H1 (cell line): ENCODE measurements around the gene SAP30L. TPM values are rescaled to one million over a fixed set of nuclear protein-coding genes. Genes with fewer than 3 reads are reported as not detected.

Experiments used
- CTCF ChIA-PET: fragments of 300-600 bp; sonication (Branson Sonifier 250); formaldehyde crosslinking; loops from one replicate; lab custom pipeline; 2021; ENCODE audit not compliant: partially characterized antibody; lab: Charles Lee
- POLR2A ChIA-PET: fragments of 300-600 bp; sonication (Branson Sonifier 250); formaldehyde crosslinking; loops from one replicate; lab custom pipeline; 2021; ENCODE audit warnings: inconsistent platforms; ENCODE audit not compliant: partially characterized antibody; lab: Charles Lee
- DNase-seq, 2 experiments: peaks; one replicate each; pipeline versions ENCODE4 v3.0.0 to v3.0.0-alpha.2; 2010 to 2022; ENCODE audit warnings: low spot score in 2 of 2, low read depth in 1 of 2, mixed read lengths in 1 of 2
- FAIRE-seq: peaks from 2 replicates; lab custom pipeline; 2011; peaks lifted over from hg19 to GRCh38; lab: Jason Lieb, UNC
- H2AFZ ChIP-seq: 2 replicates; pipeline ENCODE4 v1.8.1; 2012; ENCODE audit warnings: low read length, inconsistent platforms
- H2AK5ac ChIP-seq: 2 replicates; pipeline ENCODE4 v1.6.1; 2013; ENCODE audit warnings: low read depth, low read length
- H2BK120ac ChIP-seq: replicated peaks from 2 replicates; pipeline ENCODE3; 2013; ENCODE audit warnings: low read depth, low read length, inconsistent platforms
- H2BK12ac ChIP-seq: 2 replicates; pipeline ENCODE4 v1.6.1; 2013; ENCODE audit warnings: low read depth, low read length
- H2BK15ac ChIP-seq: 2 replicates; pipeline ENCODE4 v1.6.1; 2013; ENCODE audit warnings: low read length
- H2BK20ac ChIP-seq: 2 replicates; pipeline ENCODE4 v1.6.1; 2013; ENCODE audit warnings: low read length
- H2BK5ac ChIP-seq: 2 replicates; pipeline ENCODE4 v1.6.1; 2013; ENCODE audit warnings: low read depth, low read length
- H3K14ac ChIP-seq: 2 replicates; pipeline ENCODE4 v1.6.1; 2013; ENCODE audit warnings: inconsistent platforms; ENCODE audit not compliant: insufficient read length
- H3K18ac ChIP-seq: 2 replicates; pipeline ENCODE4 v1.6.1; 2013; ENCODE audit warnings: low read length; ENCODE audit errors: extremely low read depth
- H3K23ac ChIP-seq: 2 replicates; pipeline ENCODE4 v1.6.1; 2013; ENCODE audit warnings: inconsistent platforms; ENCODE audit not compliant: insufficient read length
- H3K23me2 ChIP-seq: 2 replicates; pipeline ENCODE4 v1.6.1; 2013; ENCODE audit warnings: low read depth, low read length
- H3K27ac ChIP-seq: 2 replicates; pipeline ENCODE4 v1.6.1; 2011; ENCODE audit warnings: low read depth, low read length, inconsistent platforms
- H3K27me3 ChIP-seq, 4 experiments: replicated peaks in 1 of 4; 1 replicate in 1 of 4; 2 replicates in 3 of 4; pipeline versions ENCODE4 v1.6.1 to v1.8.1; 2011 to 2013; ENCODE audit warnings: low read length in 3 of 4, mild to moderate bottlenecking in 3 of 4, inconsistent platforms in 2 of 4, mixed read lengths in 2 of 4, moderate library complexity in 1 of 4; ENCODE audit not compliant: control insufficient read depth in 3 of 4, insufficient read depth in 3 of 4; ENCODE audit errors: extremely low read depth in 1 of 4
- H3K36me3 ChIP-seq, 4 experiments: 2 replicates each; pipeline versions ENCODE4 v1.6.1 to v1.8.1; 2011 to 2013; ENCODE audit warnings: mild to moderate bottlenecking in 4 of 4, low read length in 3 of 4, moderate library complexity in 2 of 4, control low read depth in 1 of 4, inconsistent platforms in 1 of 4; ENCODE audit not compliant: insufficient read depth in 4 of 4, control insufficient read depth in 2 of 4
- H3K4ac ChIP-seq: replicated peaks from 2 replicates; pipeline ENCODE3; 2013; ENCODE audit warnings: low read length, low read depth, mixed read lengths, inconsistent platforms; ENCODE audit not compliant: insufficient read length
- H3K4me1 ChIP-seq, 4 experiments: replicated peaks in 1 of 4; 1 replicate in 1 of 4; 2 replicates in 3 of 4; pipeline versions ENCODE4 v1.6.1 to v1.8.1; 2011 to 2013; ENCODE audit warnings: low read length in 3 of 4, inconsistent platforms in 2 of 4, mixed read lengths in 1 of 4; ENCODE audit not compliant: insufficient read depth in 4 of 4, control insufficient read depth in 3 of 4
- H3K4me2 ChIP-seq, 2 experiments: 2 replicates each; pipeline versions ENCODE4 v1.6.1 to v1.8.1; 2011 to 2013; ENCODE audit warnings: low read depth in 2 of 2, low read length in 2 of 2, control low read depth in 1 of 2, inconsistent platforms in 1 of 2, mild to moderate bottlenecking in 1 of 2; ENCODE audit not compliant: insufficient read depth in 1 of 2
- H3K4me3 ChIP-seq, 4 experiments: fragments of 200-600, 300-600 bp in 1 of 4; sonication (generic), shearing (Covaris generic), sonication (Bioruptor Twin) in 1 of 4; 2 replicates each; pipeline versions ENCODE4 v1.5.1 to v1.8.1; 2011 to 2016; ENCODE audit warnings: low read length in 4 of 4, low read depth in 3 of 4, control low read depth in 2 of 4, inconsistent platforms in 2 of 4, mild to moderate bottlenecking in 2 of 4, mixed read lengths in 1 of 4, moderate library complexity in 1 of 4; ENCODE audit not compliant: insufficient read depth in 2 of 4; ENCODE audit errors: extremely low read depth in 1 of 4
- H3K56ac ChIP-seq: replicated peaks from 2 replicates; pipeline ENCODE3; 2013; ENCODE audit warnings: low read depth, mild to moderate bottlenecking, mixed read lengths, low read length, inconsistent platforms; ENCODE audit not compliant: insufficient read length
- H3K79me1 ChIP-seq: 2 replicates; pipeline ENCODE4 v1.6.1; 2013; ENCODE audit warnings: low read depth, low read length, control low read depth
- H3K79me2 ChIP-seq, 2 experiments: 2 replicates each; pipeline versions ENCODE4 v1.6.1 to v1.8.1; 2012 to 2013; ENCODE audit warnings: low read length in 2 of 2, mild to moderate bottlenecking in 2 of 2, inconsistent platforms in 1 of 2; ENCODE audit not compliant: insufficient read depth in 2 of 2, control insufficient read depth in 1 of 2
- H3K9ac ChIP-seq, 4 experiments: replicated peaks in 1 of 4; 1 replicate in 1 of 4; 2 replicates in 3 of 4; pipeline versions ENCODE4 v1.6.1 to v1.8.1; 2011 to 2013; ENCODE audit warnings: low read depth in 3 of 4, low read length in 3 of 4, control low read depth in 2 of 4, mild to moderate bottlenecking in 2 of 4, moderate library complexity in 2 of 4, inconsistent platforms in 1 of 4; ENCODE audit errors: extremely low read depth in 1 of 4
- H3K9me3 ChIP-seq, 2 experiments: 2 replicates each; pipeline versions ENCODE4 v1.6.1 to v1.8.1; 2012 to 2013; ENCODE audit warnings: mild to moderate bottlenecking in 2 of 2, moderate library complexity in 2 of 2, control low read depth in 1 of 2, inconsistent platforms in 1 of 2, low read depth in 1 of 2, low read length in 1 of 2, mixed read lengths in 1 of 2; ENCODE audit not compliant: insufficient read depth in 2 of 2
- H4K20me1 ChIP-seq, 2 experiments: replicated peaks in 1 of 2; 2 replicates each; pipeline versions ENCODE3 to v1.8.1; 2011 to 2013; ENCODE audit warnings: inconsistent platforms in 2 of 2, low read length in 2 of 2, mild to moderate bottlenecking in 1 of 2; ENCODE audit not compliant: insufficient read depth in 2 of 2, control insufficient read depth in 1 of 2
- H4K5ac ChIP-seq: 2 replicates; pipeline ENCODE4 v1.6.1; 2013; ENCODE audit warnings: low read length, low read depth, mixed read lengths, inconsistent platforms; ENCODE audit not compliant: insufficient read length
- H4K8ac ChIP-seq: 2 replicates; pipeline ENCODE4 v1.8.0; 2013; ENCODE audit warnings: mild to moderate bottlenecking, moderate library complexity, low read length, inconsistent platforms; ENCODE audit not compliant: insufficient read depth; ENCODE audit errors: extremely low read depth
- H4K91ac ChIP-seq: replicated peaks from 2 replicates; pipeline ENCODE3; 2013; ENCODE audit warnings: low read length, mixed read lengths, inconsistent platforms; ENCODE audit not compliant: insufficient read length
- CEBPB ChIP-seq: IDR thresholded peaks from 2 replicates; pipeline ENCODE4 v1.6.1; 2012; ENCODE audit warnings: low read depth, low read length
- EZH2 ChIP-seq: fragments of 200-600 bp; sonication (generic); IDR thresholded peaks from 2 replicates; pipeline ENCODE4 v1.7.1; 2012; ENCODE audit warnings: low read depth, mild to moderate bottlenecking, moderate library complexity, low read length, inconsistent platforms; ENCODE audit not compliant: severe bottlenecking
- GABPA ChIP-seq: IDR thresholded peaks from 2 replicates; pipeline ENCODE4 v1.6.1; 2011; ENCODE audit warnings: mild to moderate bottlenecking, low read length, moderate library complexity, borderline replicate concordance; ENCODE audit not compliant: insufficient read depth
- HDAC2 ChIP-seq, 2 experiments: fragments of 300-600 bp in 1 of 2; sonication (generic) in 1 of 2; IDR thresholded peaks; 2 replicates each; pipeline ENCODE4 v1.6.1; 2011 to 2012; ENCODE audit warnings: low read depth in 2 of 2, low read length in 2 of 2, mild to moderate bottlenecking in 2 of 2, moderate library complexity in 2 of 2, borderline replicate concordance in 1 of 2, inconsistent platforms in 1 of 2
- JUND ChIP-seq: IDR thresholded peaks from 2 replicates; pipeline ENCODE4 v1.6.1; 2011; ENCODE audit warnings: mild to moderate bottlenecking, improper control_type of control experiment, low read length
- RNF2 ChIP-seq: fragments of 200-900, 300-1000 bp; sonication (generic); IDR thresholded peaks from 2 replicates; pipeline ENCODE4 v1.7.1; 2016; ENCODE audit warnings: borderline replicate concordance, low read depth, mild to moderate bottlenecking, antibody characterized with exemption, low read length; ENCODE audit not compliant: poor library complexity, severe bottlenecking; ENCODE audit errors: missing control alignments
- SIN3A ChIP-seq, 2 experiments: IDR thresholded peaks in 1 of 2; conservative IDR thresholded peaks in 1 of 2; 2 replicates each; pipeline ENCODE4 v1.6.1; 2011 to 2012; ENCODE audit warnings: low read length in 2 of 2, improper control_type of control experiment in 1 of 2, low read depth in 1 of 2, mild to moderate bottlenecking in 1 of 2
- SUZ12 ChIP-seq: fragments of 200-600 bp; sonication (generic); IDR thresholded peaks from 2 replicates; pipeline ENCODE4 v1.6.1; 2012; ENCODE audit warnings: mild to moderate bottlenecking, inconsistent platforms, low read length, moderate library complexity, mixed read lengths
- TBP ChIP-seq: IDR thresholded peaks from 2 replicates; pipeline ENCODE4 v1.6.1; 2011; ENCODE audit warnings: low read depth, low read length, improper control_type of control experiment
- TEAD4 ChIP-seq: IDR thresholded peaks from 2 replicates; pipeline ENCODE4 v1.6.1; 2012; ENCODE audit warnings: low read depth, low read length, inconsistent platforms, mixed read lengths
- WGBS, 2 experiments: shearing (Covaris generic) in 1 of 2; methylation state at CpG; one replicate each; pipeline versions ENCODE4 v1.1.6 to v1.1.7; 2013 to 2015; ENCODE audit warnings: low lambda C conversion rate in 2 of 2, mixed read lengths in 2 of 2, inconsistent platforms in 1 of 2, low coverage in 1 of 2, missing lambda C conversion rate in 1 of 2; ENCODE audit not compliant: insufficient replicate concordance in 2 of 2, insufficient coverage in 1 of 2, insufficient read length in 1 of 2; ENCODE audit errors: extremely low coverage in 1 of 2, missing lambda C conversion rate in 1 of 2; 5-methylcytosine and 5-hydroxymethylcytosine counted together
- polyA plus RNA-seq, 7 experiments: library from polyadenylated mRNA; depleted of rRNA in 3 of 7; stranded (reverse) in 5 of 7; unstranded in 2 of 7; fragments of >200 nt in 5 of 7; fragments of 200-250 nt in 2 of 7; gene quantifications; 1 replicate in 5 of 7; 2 replicates in 1 of 7; 4 replicates in 1 of 7; pipeline versions ENCODE4 v1.2.1 to v1.2.3, GENCODE V29; 2011 to 2013; ENCODE audit warnings: missing spikeins in 2 of 7, mixed read lengths in 2 of 7
- total RNA-seq: library from RNA; stranded (reverse); fragmentation: NEBNext Ultra II Directional; extraction: Animal tissue kit (Norgen Biotek cat#: 25700); gene quantifications from 2 replicates; pipeline ENCODE4 v1.2.1, GENCODE V29; 2021

Gene SAP30L
- total and polyA plus RNA-seq, 2 of the 8 experiments (the other 6 are each of a cell fraction or from before 2014, with no cell fraction given) = 12.2 to 31.5 TPM

DNA sequence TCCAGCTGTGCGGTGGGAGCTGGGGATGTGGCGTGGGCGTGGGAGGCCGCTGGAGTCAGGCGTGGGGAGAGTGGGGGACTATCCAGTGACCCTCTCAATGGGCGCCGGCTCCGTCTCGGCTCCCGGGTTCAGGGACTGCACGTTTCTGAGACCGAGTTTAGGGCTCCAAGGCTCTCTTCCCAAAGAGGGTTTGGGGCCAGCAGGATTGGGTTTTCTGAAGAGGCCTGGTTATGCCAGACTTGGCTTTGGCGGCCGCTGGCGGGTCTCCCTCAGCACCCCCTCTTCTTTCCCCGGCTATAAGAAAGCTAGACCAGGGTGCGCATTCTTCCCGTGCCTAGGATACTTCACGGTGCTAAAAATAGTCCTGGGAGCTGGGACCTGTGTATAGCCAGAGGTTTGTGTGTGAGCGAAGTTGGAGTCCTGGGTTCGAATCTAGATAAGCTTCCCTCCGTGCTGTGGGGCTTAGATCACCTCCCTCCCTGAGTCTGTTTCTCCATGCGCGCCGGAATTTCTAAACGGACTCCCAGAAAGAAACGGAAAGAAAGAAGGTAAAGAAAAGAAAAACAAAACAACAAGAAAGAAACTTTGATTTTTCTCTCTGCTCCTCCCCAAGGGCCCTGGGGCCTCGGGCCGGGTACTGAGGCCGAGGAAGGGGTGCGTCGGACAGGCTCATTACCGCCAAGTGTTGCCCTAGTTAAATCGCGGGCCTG, 27.2 kb downstream of the SAP30L start:
- Histone ChIP-seq H3K18ac (0 out of 2 replicates have a peak overlapping the region, but pooled peaks have one; percentile 13), H2AK5ac (no peak overlapping the region), H3K79me2 (no peaks in the 10 kb centered on the region), H2BK12ac (0 out of 2 replicates have a peak overlapping the region, but pooled peaks have one; percentile 68), H3K14ac (no peak overlapping the region), H3K9me3 (no peaks in the 10 kb centered on the region), H2AFZ (no peak overlapping the region), H2BK5ac (peak overlapping the region; percentile 60; the same call in 1 of the 2 replicates), H4K91ac (no peak overlapping the region), H3K4me3 (peak overlapping the region; percentile 6 to 53 (median 32); a peak in 5 of 8 replicates), H3K4me1 (peaks cover 14 to 33% (median 21%) of the 10 kb centered on the region in 4 experiments), H4K8ac (no peak overlapping the region), H3K4me2 (peak overlapping the region; percentile 79 to 82), H3K23me2 (peaks cover 10% of the 10 kb centered on the region; the same call in 1 of the 2 replicates), H3K27ac (no peak overlapping the region), H2BK20ac (no peak overlapping the region), H3K56ac (no peak overlapping the region), H4K20me1 (peaks cover 16 to 28% of the 10 kb centered on the region in 2 experiments), H3K23ac (no peak overlapping the region), H2BK120ac (no peak overlapping the region), H2BK15ac (no peak overlapping the region), H3K79me1 (no peaks in the 10 kb centered on the region; the same call in 1 of the 2 replicates), H3K27me3 (peaks cover 83 to 98% (median 93%) of the 10 kb centered on the region in 4 experiments), H3K9ac (no peak overlapping the region), H3K36me3 (no peaks in the 10 kb centered on the region), H3K4ac (no peak overlapping the region), H4K5ac (no peak overlapping the region)
- FAIRE-seq (no peak), DNase-seq (peak in 1 of 2 experiments; percentile 65)
- ChIA-PET CTCF (interaction anchor here (0.6 to 16.1 kb wide), 5 partner anchors 10 to 622 kb away, joined by 3 to 273 read pairs (median 9); no protein-coding TSS in a partner anchor), POLR2A (interaction anchor here (2.6 kb wide), 1 partner anchor 11 kb away, joined by 16 read pairs; no protein-coding TSS in a partner anchor)
- whole genome bisulfite sequencing, 2 experiments = 2% methylated on average over 35 of the region's 35 CpGs; no CpG with 5 or more reads in 1 of the 2 experiments
- TF ChIP-seq SIN3A (conservative IDR thresholded peaks at IDR 0.05 in 1 of 2, IDR thresholded peaks at IDR 0.05 in 1 of 2; ENCODE audit: low read depth in 1 of 2, low read length in 2 of 2) (no peak), GABPA (no peak), RNF2 (peak; percentile 72), HDAC2 (IDR thresholded peaks at IDR 0.05; ENCODE audit: borderline replicate concordance in 1 of 2, low read depth in 2 of 2, low read length in 2 of 2) (peak in 1 of 2 experiments; percentile 30; a peak in 1 of 4 replicates), TEAD4 (0 out of 2 replicates have a peak, but pooled peaks have one; percentile 34), TBP (0 out of 2 replicates have a peak, but pooled peaks have one; percentile 7), EZH2 (peak; percentile 60), CEBPB (no peak), SUZ12 (peak; percentile 60; the same call in 1 of the 2 replicates), JUND (no peak)
